ENCODE data around the gene SMC1B. TPM values are rescaled to one million over a fixed set of nuclear protein-coding genes. Genes with fewer than 3 reads are reported as not detected.
A peak's percentile ranks its signal among the peaks of the same experiment; 100 is the strongest.

Gene SMC1B
- total RNA-seq, 2 donors from 2014 or later: not detected

- no peaks in the 10 kb centered on the region for H3K9me3 ChIP-seq
- peaks cover 0 to 56% of the 10 kb centered on the region in 2 donors for H3K4me1 ChIP-seq
- DNase-seq (ENCODE audit: low spot score): no peak
- peaks cover 8% of the 10 kb centered on the region for H3K36me3 ChIP-seq
- H3K27me3 ChIP-seq: no peaks in the 10 kb centered on the region
- TF ChIP-seq CTCF (IDR thresholded peaks at IDR 0.05): no peak
- H3K4me3 ChIP-seq: no peak overlapping the region
- H3K27ac ChIP-seq: peak overlapping the region; percentile 84
These were observed 94.7 kb downstream of the SMC1B start for GRCh38 chr22:45318558-45319323.

GRCh38 chr22:45318168-45318557 lies 95.2 kb downstream of the SMC1B start:
- peaks cover 2% of the 10 kb centered on the region for H3K36me3 ChIP-seq
- H3K27ac ChIP-seq: peak overlapping the region; percentile 84
- no peaks in the 10 kb centered on the region for H3K27me3 ChIP-seq
- H3K4me1 ChIP-seq: peaks cover 0 to 61% of the 10 kb centered on the region in 2 donors
- DNase-seq (ENCODE audit: low spot score): peak; percentile 92
- no peaks in the 10 kb centered on the region for H3K9me3 ChIP-seq
- H3K4me3 ChIP-seq: peak overlapping the region in 1 of 2 donors; percentile 11
- no peak for TF ChIP-seq CTCF (IDR thresholded peaks at IDR 0.05)

GRCh38 chr22:45317551-45318167 lies 95.7 kb downstream of the SMC1B start:
- DNase-seq (ENCODE audit: low spot score): peak; percentile 85

GRCh38 chr22:45316796-45317526 lies 96.4 kb downstream of the SMC1B start:
- H3K36me3 ChIP-seq: no peaks in the 10 kb centered on the region
- peaks cover 0 to 61% of the 10 kb centered on the region in 2 donors for H3K4me1 ChIP-seq
- no peak for DNase-seq (ENCODE audit: low spot score)
- peak overlapping the region in 1 of 2 donors; percentile 11 for H3K4me3 ChIP-seq
- H3K27me3 ChIP-seq: no peaks in the 10 kb centered on the region
- TF ChIP-seq CTCF (IDR thresholded peaks at IDR 0.05): no peak
- peak overlapping the region; percentile 84 for H3K27ac ChIP-seq
- H3K9me3 ChIP-seq: no peaks in the 10 kb centered on the region

More at GRCh38 chr22:45317551-45318167, 95.7 kb downstream of the SMC1B start:
- Histone ChIP-seq H3K4me1 (peaks cover 0 to 61% of the 10 kb centered on the region in 2 donors), H3K4me3 (peak overlapping the region in 1 of 2 donors; percentile 11), H3K9me3 (no peaks in the 10 kb centered on the region), H3K27ac (peak overlapping the region; percentile 84), H3K36me3 (no peaks in the 10 kb centered on the region), H3K27me3 (no peaks in the 10 kb centered on the region)
- peak; percentile 14 to 71 for TF ChIP-seq CTCF (IDR thresholded peaks at IDR 0.05)

- Histone ChIP-seq H3K27me3 (no peaks in the 10 kb centered on the region), H3K36me3 (no peaks in the 10 kb centered on the region), H3K4me3 (no peak overlapping the region), H3K27ac (peak overlapping the region; percentile 43 to 60), H3K9me3 (no peaks in the 10 kb centered on the region), H3K4me1 (peaks cover 0 to 70% of the 10 kb centered on the region in 2 donors)
- no peak for DNase-seq (ENCODE audit: low spot score)
- no peak for TF ChIP-seq CTCF (IDR thresholded peaks at IDR 0.05)
These were observed 98.6 kb downstream of the SMC1B start for GRCh38 chr22:45314786-45315185.

Data from right atrium auricular region (tissue), 2 donors.